Sigmoid colon (tissue), 7 donors: Measurements from ENCODE around the gene ADRA2B. TPM values are rescaled to one million over a fixed set of nuclear protein-coding genes. Genes with fewer than 3 reads are reported as not detected.
A peak's percentile ranks its signal among the peaks of the same experiment; 100 is the strongest.

Experiments used
- DNase-seq: peaks from one replicate; pipeline ENCODE4 v3.0.0-alpha.2; 2019
- H3K27ac ChIP-seq, 4 donors: fragments of 200-600 bp; sonication (generic); one replicate each; pipeline ENCODE4 v1.5.1; 2016 to 2019; ENCODE audit warnings: mild to moderate bottlenecking in 1 of 4
- H3K27me3 ChIP-seq, 3 donors: fragments of 200-600 bp; sonication (generic); one replicate each; pipeline ENCODE4 v1.5.1; 2019; ENCODE audit warnings: mild to moderate bottlenecking in 1 of 3
- H3K36me3 ChIP-seq, 4 donors: fragments of 200-600 bp; sonication (generic); one replicate each; pipeline ENCODE4 v1.5.1; 2016 to 2019
- H3K4me1 ChIP-seq, 4 donors: fragments of 200-600 bp; sonication (generic); one replicate each; pipeline ENCODE4 v1.5.1; 2017 to 2019
- H3K4me3 ChIP-seq, 4 donors: fragments of 200-600 bp; sonication (generic); one replicate each; pipeline ENCODE4 v1.5.1; 2017 to 2019; ENCODE audit warnings: mild to moderate bottlenecking in 2 of 4, moderate library complexity in 1 of 4
- H3K9me3 ChIP-seq, 4 donors: fragments of 200-600 bp in 3 of 4; sonication (generic) in 3 of 4; one replicate each; pipeline versions ENCODE4 v1.5.1 to v1.6.1; 2013 to 2019
- CTCF ChIP-seq, 4 experiments: fragments of 450-650 bp in 3 of 4; fragments of 200-600 bp in 1 of 4; IDR thresholded peaks; one replicate each; pipeline ENCODE4 v1.5.1; 2016 to 2019; ENCODE audit warnings: antibody characterized with exemption in 4 of 4, mild to moderate bottlenecking in 3 of 4, moderate library complexity in 2 of 4
- EP300 ChIP-seq, 4 donors: sonication (generic); formaldehyde crosslinking; IDR thresholded peaks; one replicate each; pipeline ENCODE4 v1.6.1; 2017; ENCODE audit warnings: antibody characterized with exemption in 4 of 4
- POLR2A ChIP-seq, 2 donors: fragments of 450-650 bp; IDR thresholded peaks; one replicate each; pipeline ENCODE4 v1.6.1; 2016; ENCODE audit warnings: antibody characterized with exemption in 2 of 2, mild to moderate bottlenecking in 2 of 2, moderate library complexity in 2 of 2
- POLR2AphosphoS5 ChIP-seq, 4 donors: sonication (generic); formaldehyde crosslinking; IDR thresholded peaks; one replicate each; pipeline ENCODE4 v1.6.1; 2017; ENCODE audit warnings: antibody characterized with exemption in 4 of 4
- WGBS, 2 donors: extraction: QIAGEN DNeasy Blood & Tissue Kit; methylation state at CpG; one replicate each; pipeline ENCODE4 v1.1.7; 2013; 5-methylcytosine and 5-hydroxymethylcytosine counted together
- intact Hi-C: fragments of 100-400 bp; cut with DNase I; formaldehyde crosslinking; loops from one replicate; pipeline ENCODE4 v1.15.1; 2023
- polyA plus RNA-seq, 3 donors: library from polyadenylated mRNA; stranded (reverse); fragments of 200-250 nt; gene quantifications; one replicate each; pipeline ENCODE4 v1.2.3, GENCODE V29; 2013
- total RNA-seq, 4 donors: library from RNA; depleted of rRNA; stranded (reverse); fragments of >200 nt; gene quantifications; one replicate each; pipeline ENCODE4 v1.1.0, GENCODE V29; 2016
- donor health status: healthy with polysubstance abuse.
- donor health status: Bipolar disorder and iron deficiency.
- donor health status: healthy.

Gene ADRA2B
- total and polyA plus RNA-seq, 7 donors: under 0.01 to 1.4 (median 0.54) TPM; not detected in 1

- intact Hi-C loops: no loop called here
- no peak overlapping the region for H3K4me3 ChIP-seq
- H3K27me3 ChIP-seq: no peaks in the 10 kb centered on the region
- TF ChIP-seq EP300 (IDR thresholded peaks at IDR 0.05) (no peak), CTCF (IDR thresholded peaks at IDR 0.05) (no peak), POLR2A (IDR thresholded peaks at IDR 0.05) (no peak), POLR2AphosphoS5 (IDR thresholded peaks at IDR 0.05) (no peak)
- H3K9me3 ChIP-seq: no peaks in the 10 kb centered on the region
- no peak overlapping the region for H3K27ac ChIP-seq
- no peak for DNase-seq
- no peaks in the 10 kb centered on the region for H3K4me1 ChIP-seq
- no peaks in the 10 kb centered on the region for H3K36me3 ChIP-seq
- WGBS, 2 donors: 89 to 91% methylated on average over 5 of the region's 5 CpGs
Observed at GRCh38 chr2:96097441-96097840, 18.9 kb downstream of the ADRA2B start.

DNA sequence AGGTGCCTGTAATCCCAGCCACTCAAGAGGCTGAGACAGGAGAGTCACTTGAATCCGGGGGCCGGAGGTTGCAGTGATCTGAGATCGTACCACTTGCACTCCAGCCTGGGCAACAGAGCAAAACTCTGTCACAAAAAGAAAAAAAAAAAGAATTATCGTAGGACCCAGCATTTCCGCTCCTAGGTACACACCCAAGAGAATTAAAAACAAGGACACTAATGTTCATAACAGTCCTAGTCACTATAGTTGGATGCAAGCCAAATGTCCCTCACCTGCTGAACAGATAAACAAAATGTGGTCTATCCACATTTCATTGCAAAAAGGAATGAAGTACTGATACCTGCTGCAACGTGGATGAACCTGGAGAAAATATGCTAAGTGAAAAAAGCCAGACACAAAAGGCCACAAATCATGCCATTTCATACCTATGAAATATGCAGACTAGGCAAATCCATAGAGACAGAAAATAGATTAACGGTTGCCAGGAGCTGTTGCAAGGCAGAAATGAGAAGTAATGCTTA is 21.2 kb downstream of the ADRA2B start:
- no peak overlapping the region for H3K4me3 ChIP-seq
- TF ChIP-seq EP300 (IDR thresholded peaks at IDR 0.05): no peak
- TF ChIP-seq CTCF (IDR thresholded peaks at IDR 0.05): no peak
- TF ChIP-seq POLR2A (IDR thresholded peaks at IDR 0.05): no peak
- TF ChIP-seq POLR2AphosphoS5 (IDR thresholded peaks at IDR 0.05): no peak
- peak; percentile 46 for DNase-seq
- intact Hi-C loops: no loop called here
- H3K4me1 ChIP-seq: no peaks in the 10 kb centered on the region
- H3K36me3 ChIP-seq: no peaks in the 10 kb centered on the region
- 59 to 87% methylated on average over 7 of the region's 7 CpGs for WGBS, 2 donors
- H3K27me3 ChIP-seq: no peaks in the 10 kb centered on the region
- H3K27ac ChIP-seq: no peak overlapping the region
- no peaks in the 10 kb centered on the region for H3K9me3 ChIP-seq

DNA sequence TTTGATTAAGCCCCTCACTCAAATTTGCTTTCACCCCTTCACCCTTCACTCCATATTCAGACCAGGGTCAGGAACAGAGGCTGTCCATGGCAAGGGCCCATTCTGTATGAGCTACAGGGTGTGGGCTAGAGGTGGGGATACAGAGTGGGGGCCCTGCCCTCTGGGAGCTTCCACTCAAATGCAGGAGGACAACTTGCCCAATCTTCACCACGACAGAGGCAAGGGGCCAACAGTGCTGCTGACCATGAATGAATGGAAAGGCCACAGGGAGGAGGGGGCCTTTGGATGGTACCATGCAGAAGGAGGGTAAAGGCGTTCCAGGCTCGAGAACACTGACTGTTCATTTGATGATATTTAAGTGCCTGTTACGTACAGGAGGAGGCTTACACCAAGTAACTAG is 22.8 kb downstream of the ADRA2B start:
- no peak overlapping the region for H3K4me3 ChIP-seq
- no peaks in the 10 kb centered on the region for H3K4me1 ChIP-seq
- H3K27ac ChIP-seq: no peak overlapping the region
- no peak for DNase-seq
- H3K27me3 ChIP-seq: no peaks in the 10 kb centered on the region
- intact Hi-C loops: no loop called here
- H3K9me3 ChIP-seq: no peaks in the 10 kb centered on the region
- no peaks in the 10 kb centered on the region for H3K36me3 ChIP-seq
- TF ChIP-seq POLR2AphosphoS5 (IDR thresholded peaks at IDR 0.05): no peak
- no peak for TF ChIP-seq EP300 (IDR thresholded peaks at IDR 0.05)
- TF ChIP-seq CTCF (IDR thresholded peaks at IDR 0.05): no peak
- TF ChIP-seq POLR2A (IDR thresholded peaks at IDR 0.05): no peak
- 93 to 95% methylated on average over 4 of the region's 4 CpGs for WGBS, 2 donors

GRCh38 chr2:96092951-96093350 is 23.4 kb downstream of the ADRA2B start:
- no peak overlapping the region for H3K4me3 ChIP-seq

More at GRCh38 chr2:96092951-96093350, 23.4 kb downstream of the ADRA2B start:
- Histone ChIP-seq H3K27ac (no peak overlapping the region), H3K9me3 (no peaks in the 10 kb centered on the region), H3K4me1 (no peaks in the 10 kb centered on the region), H3K27me3 (no peaks in the 10 kb centered on the region), H3K36me3 (no peaks in the 10 kb centered on the region)
- peak; percentile 57 for DNase-seq
- TF ChIP-seq EP300 (IDR thresholded peaks at IDR 0.05) (no peak), CTCF (IDR thresholded peaks at IDR 0.05) (no peak), POLR2AphosphoS5 (IDR thresholded peaks at IDR 0.05) (no peak), POLR2A (IDR thresholded peaks at IDR 0.05) (no peak)
- 84 to 91% methylated on average over 3 of the region's 3 CpGs for WGBS, 2 donors
- intact Hi-C loops: no loop called here
